Erythroblast (primary cell): ENCODE results near the gene RECQL.

ENCODE experiments used
- GATA1 ChIP-seq: IDR thresholded peaks from 2 replicates; pipeline ENCODE4 v1.6.1; 2011; ENCODE audit warnings: low read depth, mild to moderate bottlenecking, control low read depth, low read length, moderate library complexity
- POLR2A ChIP-seq: IDR thresholded peaks from 2 replicates; pipeline ENCODE4 v1.6.1; 2011; ENCODE audit warnings: mild to moderate bottlenecking, low read length

- TF ChIP-seq POLR2A (no peak), GATA1 (no peak)
These were observed 613 bp downstream of the RECQL start for GRCh38 chr12:21500786-21501257.
